22Rv1 (cell line): ENCODE measurements around the gene NLRP1.

Experiments used
- ZFX ChIP-seq: fragments of 450-650 bp; IDR thresholded peaks from 2 replicates; pipeline ENCODE4 v1.6.1; 2017; ENCODE audit warnings: antibody characterized with exemption, borderline replicate concordance
- TF ChIP-seq, protein P1 (sequence below): fragments of 450-650 bp; IDR thresholded peaks from 2 replicates; pipeline ENCODE4 v1.5.1; 2017; ENCODE audit warnings: mild to moderate bottlenecking

GRCh38 chr17:5540321-5540720 lies 44.0 kb downstream of the NLRP1 start:
- TF ChIP-seq, protein P1, sequence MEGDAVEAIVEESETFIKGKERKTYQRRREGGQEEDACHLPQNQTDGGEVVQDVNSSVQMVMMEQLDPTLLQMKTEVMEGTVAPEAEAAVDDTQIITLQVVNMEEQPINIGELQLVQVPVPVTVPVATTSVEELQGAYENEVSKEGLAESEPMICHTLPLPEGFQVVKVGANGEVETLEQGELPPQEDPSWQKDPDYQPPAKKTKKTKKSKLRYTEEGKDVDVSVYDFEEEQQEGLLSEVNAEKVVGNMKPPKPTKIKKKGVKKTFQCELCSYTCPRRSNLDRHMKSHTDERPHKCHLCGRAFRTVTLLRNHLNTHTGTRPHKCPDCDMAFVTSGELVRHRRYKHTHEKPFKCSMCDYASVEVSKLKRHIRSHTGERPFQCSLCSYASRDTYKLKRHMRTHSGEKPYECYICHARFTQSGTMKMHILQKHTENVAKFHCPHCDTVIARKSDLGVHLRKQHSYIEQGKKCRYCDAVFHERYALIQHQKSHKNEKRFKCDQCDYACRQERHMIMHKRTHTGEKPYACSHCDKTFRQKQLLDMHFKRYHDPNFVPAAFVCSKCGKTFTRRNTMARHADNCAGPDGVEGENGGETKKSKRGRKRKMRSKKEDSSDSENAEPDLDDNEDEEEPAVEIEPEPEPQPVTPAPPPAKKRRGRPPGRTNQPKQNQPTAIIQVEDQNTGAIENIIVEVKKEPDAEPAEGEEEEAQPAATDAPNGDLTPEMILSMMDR = no peak
- TF ChIP-seq ZFX = no peak
